Tibial nerve (tissue), 4 donors: ENCODE results near the gene PTPRR.

ENCODE experiments used
- EP300 ChIP-seq, 2 donors: sonication (generic); formaldehyde crosslinking; IDR thresholded peaks; one replicate each; pipeline ENCODE4 v1.6.1; 2017; ENCODE audit warnings: antibody characterized with exemption in 2 of 2, mild to moderate bottlenecking in 1 of 2
- POLR2A ChIP-seq, 2 donors: fragments of 450-650 bp; IDR thresholded peaks; one replicate each; pipeline ENCODE4 v1.6.1; 2017; ENCODE audit warnings: antibody characterized with exemption in 2 of 2, mild to moderate bottlenecking in 2 of 2, moderate library complexity in 2 of 2
- TF ChIP-seq, protein P1 (sequence below), 5 experiments: fragments of 200-600 bp in 3 of 5; fragments of 450-650 bp in 2 of 5; sonication (generic) in 3 of 5; IDR thresholded peaks; one replicate each; pipeline ENCODE4 v1.5.1; 2016 to 2019; ENCODE audit warnings: antibody characterized with exemption in 5 of 5, mild to moderate bottlenecking in 3 of 5, moderate library complexity in 2 of 5

DNA sequence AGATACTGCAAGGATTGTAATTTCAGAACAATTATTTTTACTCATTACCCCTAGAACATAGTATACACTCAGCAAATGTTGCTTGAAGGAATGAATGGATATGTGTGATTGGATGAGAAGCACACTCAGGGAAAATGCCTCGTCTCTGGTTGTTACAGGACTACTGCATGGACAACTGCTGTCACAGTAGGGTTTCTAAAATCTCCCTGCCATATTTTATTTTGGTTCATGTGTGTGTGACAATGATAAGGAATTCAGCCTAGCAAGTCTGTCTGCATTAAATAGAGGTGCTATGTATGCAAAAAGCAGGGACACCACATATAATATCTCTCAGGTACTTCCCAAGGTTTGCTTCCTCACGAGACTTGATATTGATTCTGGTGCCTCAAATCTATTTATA lies 1.4 kb downstream of the PTPRR start:
- TF ChIP-seq POLR2A (IDR thresholded peaks at IDR 0.05), result no peak
- TF ChIP-seq EP300 (IDR thresholded peaks at IDR 0.05), result no peak
- TF ChIP-seq, protein P1, sequence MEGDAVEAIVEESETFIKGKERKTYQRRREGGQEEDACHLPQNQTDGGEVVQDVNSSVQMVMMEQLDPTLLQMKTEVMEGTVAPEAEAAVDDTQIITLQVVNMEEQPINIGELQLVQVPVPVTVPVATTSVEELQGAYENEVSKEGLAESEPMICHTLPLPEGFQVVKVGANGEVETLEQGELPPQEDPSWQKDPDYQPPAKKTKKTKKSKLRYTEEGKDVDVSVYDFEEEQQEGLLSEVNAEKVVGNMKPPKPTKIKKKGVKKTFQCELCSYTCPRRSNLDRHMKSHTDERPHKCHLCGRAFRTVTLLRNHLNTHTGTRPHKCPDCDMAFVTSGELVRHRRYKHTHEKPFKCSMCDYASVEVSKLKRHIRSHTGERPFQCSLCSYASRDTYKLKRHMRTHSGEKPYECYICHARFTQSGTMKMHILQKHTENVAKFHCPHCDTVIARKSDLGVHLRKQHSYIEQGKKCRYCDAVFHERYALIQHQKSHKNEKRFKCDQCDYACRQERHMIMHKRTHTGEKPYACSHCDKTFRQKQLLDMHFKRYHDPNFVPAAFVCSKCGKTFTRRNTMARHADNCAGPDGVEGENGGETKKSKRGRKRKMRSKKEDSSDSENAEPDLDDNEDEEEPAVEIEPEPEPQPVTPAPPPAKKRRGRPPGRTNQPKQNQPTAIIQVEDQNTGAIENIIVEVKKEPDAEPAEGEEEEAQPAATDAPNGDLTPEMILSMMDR (IDR thresholded peaks at IDR 0.05), result no peak
